ENCODE measurements around the gene LTB4R2. TPM values are rescaled to one million over a fixed set of nuclear protein-coding genes. Genes with fewer than 3 reads are reported as not detected.

LTB4R2 gene
- total RNA-seq, 1 experiment from 2014 or later = 12.9 TPM

- TF ChIP-seq MAX (CRISPR knock-in tag; IDR thresholded peaks at IDR 0.05) (peak; percentile 71), FOXK1 (CRISPR knock-in tag; IDR thresholded peaks at IDR 0.05) (peak; percentile 83; the same call in 1 of the 2 replicates), NR1H2 (CRISPR knock-in tag; IDR thresholded peaks at IDR 0.05) (no peak), ZNF281 (CRISPR knock-in tag; IDR thresholded peaks at IDR 0.05) (no peak), ZBTB21 (CRISPR knock-in tag; IDR thresholded peaks at IDR 0.05; ENCODE audit: borderline replicate concordance) (no peak), FOXP4 (CRISPR knock-in tag; IDR thresholded peaks at IDR 0.05) (peak; percentile 57; the same call in 1 of the 2 replicates), CREM (CRISPR knock-in tag; IDR thresholded peaks at IDR 0.05) (peak; percentile 99), ZNF671 (CRISPR knock-in tag; IDR thresholded peaks at IDR 0.05) (no peak), JAZF1 (CRISPR knock-in tag; IDR thresholded peaks at IDR 0.05) (no peak), MYBL2 (CRISPR knock-in tag; IDR thresholded peaks at IDR 0.05) (no peak), USF2 (CRISPR knock-in tag; IDR thresholded peaks at IDR 0.05) (no peak; the same call in 1 of the 2 replicates), KAT7 (CRISPR knock-in tag; IDR thresholded peaks at IDR 0.05; ENCODE audit: borderline replicate concordance) (no peak), TEAD1 (CRISPR knock-in tag; IDR thresholded peaks at IDR 0.05) (peak; percentile 44; the same call in 1 of the 2 replicates), GABPB1 (CRISPR knock-in tag; IDR thresholded peaks at IDR 0.05) (peak; percentile 76), ETV6 (CRISPR knock-in tag; IDR thresholded peaks at IDR 0.05) (0 out of 2 replicates have a peak, but pooled peaks have one; percentile 9), ESRRA (CRISPR knock-in tag; IDR thresholded peaks at IDR 0.05; ENCODE audit: borderline replicate concordance) (no peak)
- TF ChIP-seq, protein P1, sequence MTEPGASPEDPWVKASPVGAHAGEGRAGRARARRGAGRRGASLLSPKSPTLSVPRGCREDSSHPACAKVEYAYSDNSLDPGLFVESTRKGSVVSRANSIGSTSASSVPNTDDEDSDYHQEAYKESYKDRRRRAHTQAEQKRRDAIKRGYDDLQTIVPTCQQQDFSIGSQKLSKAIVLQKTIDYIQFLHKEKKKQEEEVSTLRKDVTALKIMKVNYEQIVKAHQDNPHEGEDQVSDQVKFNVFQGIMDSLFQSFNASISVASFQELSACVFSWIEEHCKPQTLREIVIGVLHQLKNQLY (CRISPR knock-in tag; IDR thresholded peaks at IDR 0.05) = no peak
- TF ChIP-seq, protein P2, sequence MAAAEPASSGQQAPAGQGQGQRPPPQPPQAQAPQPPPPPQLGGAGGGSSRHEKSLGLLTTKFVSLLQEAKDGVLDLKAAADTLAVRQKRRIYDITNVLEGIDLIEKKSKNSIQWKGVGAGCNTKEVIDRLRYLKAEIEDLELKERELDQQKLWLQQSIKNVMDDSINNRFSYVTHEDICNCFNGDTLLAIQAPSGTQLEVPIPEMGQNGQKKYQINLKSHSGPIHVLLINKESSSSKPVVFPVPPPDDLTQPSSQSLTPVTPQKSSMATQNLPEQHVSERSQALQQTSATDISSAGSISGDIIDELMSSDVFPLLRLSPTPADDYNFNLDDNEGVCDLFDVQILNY (CRISPR knock-in tag; IDR thresholded peaks at IDR 0.05) = peak; percentile 60
Observed at GRCh38 chr14:24299255-24300191, 10.4 kb upstream of the LTB4R2 start, which contains the start of the genes DHRS1 and NOP9 (continued).

Measured in WTC11 (cell line).